RWPE1 (cell line): ENCODE data around the gene CLVS2.

Experiments used
- CTCF ChIA-PET: fragments of 350-600 bp; sonication (Branson Sonifier 250); formaldehyde crosslinking; extraction: SDS; loops from one replicate; lab custom pipeline; 2021; lab: Yijun Ruan, JAX
- POLR2A ChIA-PET: fragments of 400-600 bp; formaldehyde crosslinking; extraction: SDS; loops from one replicate; lab custom pipeline; 2020; ENCODE audit warnings: antibody characterized with exemption; ENCODE audit not compliant: low non-redundant PET; lab: Yijun Ruan, JAX
- DNase-seq: peaks from one replicate; pipeline ENCODE4 v3.0.0; 2012; ENCODE audit warnings: low spot score
- H3K27ac ChIP-seq: fragments of 450-650 bp; 2 replicates; pipeline ENCODE4 v1.5.1; 2017
- TF ChIP-seq, protein P1 (sequence below): fragments of 450-650 bp; conservative IDR thresholded peaks from 2 replicates; pipeline ENCODE4 v1.5.1; 2017; ENCODE audit warnings: low read depth, mild to moderate bottlenecking

Gene CLVS2

GRCh38 chr6:122995921-122996793 is at the start of gene CLVS2:
Gene CLVS2 (plus strand): TSS chr6:122996235. CDS start chr6:122997778, 1,543 bp downstream.
- TF ChIP-seq, protein P1, sequence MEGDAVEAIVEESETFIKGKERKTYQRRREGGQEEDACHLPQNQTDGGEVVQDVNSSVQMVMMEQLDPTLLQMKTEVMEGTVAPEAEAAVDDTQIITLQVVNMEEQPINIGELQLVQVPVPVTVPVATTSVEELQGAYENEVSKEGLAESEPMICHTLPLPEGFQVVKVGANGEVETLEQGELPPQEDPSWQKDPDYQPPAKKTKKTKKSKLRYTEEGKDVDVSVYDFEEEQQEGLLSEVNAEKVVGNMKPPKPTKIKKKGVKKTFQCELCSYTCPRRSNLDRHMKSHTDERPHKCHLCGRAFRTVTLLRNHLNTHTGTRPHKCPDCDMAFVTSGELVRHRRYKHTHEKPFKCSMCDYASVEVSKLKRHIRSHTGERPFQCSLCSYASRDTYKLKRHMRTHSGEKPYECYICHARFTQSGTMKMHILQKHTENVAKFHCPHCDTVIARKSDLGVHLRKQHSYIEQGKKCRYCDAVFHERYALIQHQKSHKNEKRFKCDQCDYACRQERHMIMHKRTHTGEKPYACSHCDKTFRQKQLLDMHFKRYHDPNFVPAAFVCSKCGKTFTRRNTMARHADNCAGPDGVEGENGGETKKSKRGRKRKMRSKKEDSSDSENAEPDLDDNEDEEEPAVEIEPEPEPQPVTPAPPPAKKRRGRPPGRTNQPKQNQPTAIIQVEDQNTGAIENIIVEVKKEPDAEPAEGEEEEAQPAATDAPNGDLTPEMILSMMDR = no peak
- ChIA-PET CTCF (interaction anchor here (0.6 kb wide), 1 partner anchor 19 kb away, joined by 5 read pairs; no protein-coding TSS in a partner anchor), POLR2A (no interaction called here)
- H3K27ac ChIP-seq = no peak within 1 kb of the TSS
- DNase-seq = peak; percentile 8

GRCh38 chr6:122947355-122947754 is 48.7 kb upstream of the CLVS2 start:
- peak; percentile 25 for DNase-seq
- no peak overlapping the region for H3K27ac ChIP-seq
- ChIA-PET CTCF (interaction anchor here (0.6 to 1.2 kb wide), 2 partner anchors 370 to 431 kb away, joined by 4 read pairs; no protein-coding TSS in a partner anchor), POLR2A (no interaction called here)
- TF ChIP-seq, protein P1 = no peak; the same call in 1 of the 2 replicates

DNA sequence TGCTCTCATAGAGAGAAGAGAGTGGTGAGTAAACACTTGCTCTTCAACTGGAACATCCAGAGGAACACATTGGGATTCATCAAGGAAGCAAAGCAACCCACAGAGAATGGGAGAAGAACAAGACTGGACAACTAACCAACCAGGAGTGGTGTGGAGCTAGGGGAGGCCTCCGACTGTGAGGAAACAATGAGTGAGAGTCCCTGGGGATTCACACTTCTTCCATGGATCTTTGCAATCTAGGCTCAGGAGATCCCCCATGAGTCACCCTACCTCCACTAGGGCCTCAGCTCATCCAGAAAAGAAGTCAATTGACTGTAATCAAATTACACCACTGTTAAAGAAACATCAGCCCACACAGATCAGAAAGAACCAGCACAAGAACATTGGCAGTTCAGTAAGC is 42.3 kb upstream of the CLVS2 start:
- DNase-seq = no peak
- TF ChIP-seq, protein P1 = no peak
- CTCF ChIA-PET = no interaction called here
- POLR2A ChIA-PET = no interaction called here
- H3K27ac ChIP-seq = no peak overlapping the region

DNA sequence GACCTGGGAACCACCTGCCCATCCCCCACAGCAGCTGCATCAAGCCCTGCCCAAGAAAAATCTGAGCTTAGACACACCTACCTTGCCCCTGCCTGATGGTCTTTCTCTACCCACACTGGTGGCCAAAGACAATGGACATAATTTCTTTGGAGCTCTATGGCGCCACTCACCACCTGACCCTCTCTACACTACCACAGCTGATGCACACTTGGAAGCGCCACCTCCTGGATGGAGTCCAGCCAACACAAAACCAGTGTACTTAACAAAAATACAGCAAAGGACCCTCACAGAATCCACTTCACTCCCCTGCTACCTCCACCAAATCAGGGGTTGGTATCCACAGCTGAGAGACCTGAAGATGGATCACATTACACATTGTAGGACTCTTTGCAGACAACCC is 39.7 kb upstream of the CLVS2 start:
- H3K27ac ChIP-seq = no peak overlapping the region
- no peak for DNase-seq
- CTCF ChIA-PET = interaction anchor here (0.7 kb wide), 1 partner anchor 365 kb away, joined by 12 read pairs; no protein-coding TSS in a partner anchor
- POLR2A ChIA-PET = no interaction called here
- TF ChIP-seq, protein P1 = no peak

DNA sequence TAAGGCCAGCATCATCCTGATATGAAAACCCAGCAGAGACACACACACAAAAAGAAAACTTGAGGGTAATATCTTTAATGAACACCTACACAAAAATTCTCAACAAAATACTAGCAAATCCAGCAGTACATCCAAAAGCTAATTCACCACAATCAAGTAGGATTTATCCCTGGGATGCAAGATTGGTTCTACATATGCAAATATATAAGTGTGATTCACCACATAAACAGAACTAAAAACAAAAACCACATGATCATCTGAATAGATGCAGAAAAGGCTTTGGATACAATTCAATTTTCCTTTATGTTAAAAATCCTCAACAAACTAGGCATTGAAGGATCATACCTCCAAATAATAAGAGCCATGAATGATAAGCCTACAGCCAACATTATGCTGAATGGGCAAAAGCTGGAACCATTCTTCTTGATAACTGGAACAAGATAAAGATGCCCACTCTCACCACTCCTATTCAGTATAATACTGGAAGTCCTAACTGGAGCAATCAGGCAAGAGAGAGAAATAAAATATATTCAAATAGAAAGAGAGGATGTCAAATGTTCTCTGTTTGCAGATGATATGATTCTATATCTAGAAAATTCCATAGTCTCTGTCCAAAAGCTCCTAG is 33.9 kb upstream of the CLVS2 start:
- TF ChIP-seq, protein P1 = no peak
- ChIA-PET CTCF (no interaction called here), POLR2A (no interaction called here)
- no peak for DNase-seq
- no peak overlapping the region for H3K27ac ChIP-seq

- ChIA-PET CTCF (no interaction called here), POLR2A (no interaction called here)
- no peak for DNase-seq
Measured at GRCh38 chr6:122969999-122970533, 26.0 kb upstream of the CLVS2 start.

More at GRCh38 chr6:122969999-122970533, 26.0 kb upstream of the CLVS2 start:
- TF ChIP-seq, protein P1 = no peak
- no peak overlapping the region for H3K27ac ChIP-seq
